Measurements from ENCODE around the gene CEACAM16.

The CEACAM16 gene

GRCh38 chr19:44657211-44657921, 41.6 kb upstream of the CEACAM16 start:
- no peak overlapping the region for H3K27ac ChIP-seq
- H3K4me3 ChIP-seq (ENCODE audit: low read depth, low read length): no peak overlapping the region
- TF ChIP-seq CTCF (IDR thresholded peaks at IDR 0.05; ENCODE audit: low read depth, low read length, missing control alignments): peak; percentile 93
- H3K36me3 ChIP-seq (replicated peaks): peaks cover 88% of the 10 kb centered on the region
- no peaks in the 10 kb centered on the region for H3K27me3 ChIP-seq (replicated peaks)
- peak; percentile 58 for DNase-seq
- in situ Hi-C loops (cut with HindIII; ENCODE audit: low pct_ligation_motif_present, low sequenced_read_pairs): no loop called here

- Histone ChIP-seq H3K36me3 (replicated peaks) (peaks cover 88% of the 10 kb centered on the region), H3K27ac (no peak overlapping the region), H3K4me3 (ENCODE audit: low read depth, low read length) (no peak overlapping the region), H3K27me3 (replicated peaks) (no peaks in the 10 kb centered on the region)
- no peak for DNase-seq
- TF ChIP-seq CTCF (IDR thresholded peaks at IDR 0.05; ENCODE audit: low read depth, low read length, missing control alignments): no peak
- in situ Hi-C loops (cut with HindIII; ENCODE audit: low pct_ligation_motif_present, low sequenced_read_pairs): no loop called here
Observed at GRCh38 chr19:44658069-44658733, 40.8 kb upstream of the CEACAM16 start.

GRCh38 chr19:44660081-44660480, 38.9 kb upstream of the CEACAM16 start:
- no peak for DNase-seq
- Histone ChIP-seq H3K27ac (no peak overlapping the region), H3K36me3 (replicated peaks) (peaks cover 78% of the 10 kb centered on the region), H3K27me3 (replicated peaks) (no peaks in the 10 kb centered on the region), H3K4me3 (ENCODE audit: low read depth, low read length) (no peak overlapping the region)
- no peak for TF ChIP-seq CTCF (IDR thresholded peaks at IDR 0.05; ENCODE audit: low read depth, low read length, missing control alignments)
- in situ Hi-C loops (cut with HindIII; ENCODE audit: low pct_ligation_motif_present, low sequenced_read_pairs): no loop called here

- Histone ChIP-seq H3K27me3 (replicated peaks) (no peaks in the 10 kb centered on the region), H3K27ac (no peak overlapping the region), H3K4me3 (ENCODE audit: low read depth, low read length) (no peak overlapping the region), H3K36me3 (replicated peaks) (peaks cover 68% of the 10 kb centered on the region)
- DNase-seq: no peak
- in situ Hi-C loops (cut with HindIII; ENCODE audit: low pct_ligation_motif_present, low sequenced_read_pairs): no loop called here
- TF ChIP-seq CTCF (IDR thresholded peaks at IDR 0.05; ENCODE audit: low read depth, low read length, missing control alignments): no peak
Observed at GRCh38 chr19:44661205-44661604, 37.7 kb upstream of the CEACAM16 start.

- Histone ChIP-seq H3K27me3 (replicated peaks) (no peaks in the 10 kb centered on the region), H3K27ac (no peak overlapping the region), H3K36me3 (replicated peaks) (peaks cover 66% of the 10 kb centered on the region), H3K4me3 (ENCODE audit: low read depth, low read length) (no peak overlapping the region)
- in situ Hi-C loops (cut with HindIII; ENCODE audit: low pct_ligation_motif_present, low sequenced_read_pairs): no loop called here
- DNase-seq: no peak
- no peak for TF ChIP-seq CTCF (IDR thresholded peaks at IDR 0.05; ENCODE audit: low read depth, low read length, missing control alignments)
Observed at GRCh38 chr19:44661904-44662303, 37.0 kb upstream of the CEACAM16 start.

Measured in brain microvascular endothelial cell (primary cell).